ENCODE measurements around the gene WBP2NL. TPM values are rescaled to one million over a fixed set of nuclear protein-coding genes. Genes with fewer than 3 reads are reported as not detected.

WBP2NL gene
- total RNA-seq, 1 donor from 2014 or later: not detected

DNA sequence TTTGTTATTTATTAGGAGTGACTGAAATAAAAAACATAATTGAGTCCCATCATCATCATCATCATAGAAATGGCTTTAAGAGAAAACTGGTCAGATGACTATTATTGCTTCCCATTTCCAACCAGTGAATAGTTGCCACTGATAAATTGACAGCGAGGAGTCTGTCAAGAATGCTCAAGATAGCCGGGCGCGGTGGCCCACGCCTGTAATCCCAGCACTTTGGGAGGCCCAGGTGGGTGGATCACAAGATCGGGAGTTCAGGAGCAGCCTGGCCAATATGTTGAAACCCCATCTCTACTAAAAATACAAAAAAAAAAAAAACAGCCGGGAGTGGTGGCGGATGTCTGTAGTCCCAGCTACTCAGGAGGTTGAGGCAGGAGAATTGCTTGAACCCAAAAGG lies 1.9 kb downstream of the WBP2NL start:
- no peak overlapping the region for H2AFZ ChIP-seq (replicated peaks)
- H3K36me3 Mint-ChIP-seq: peaks cover 15% of the 10 kb centered on the region
- TF ChIP-seq EZH2 (IDR thresholded peaks at IDR 0.05) (no peak), EZH2phosphoT487 (IDR thresholded peaks at IDR 0.05) (no peak), CTCF (IDR thresholded peaks at IDR 0.05) (no peak)
- H3F3A ChIP-seq (ENCODE audit: low read depth): no peaks in the 10 kb centered on the region
- no peaks in the 10 kb centered on the region for H4K20me1 ChIP-seq (ENCODE audit: low read depth)
- no peak overlapping the region for H3K4me3 Mint-ChIP-seq
- no peaks in the 10 kb centered on the region for H3K36me3 ChIP-seq
- no peak overlapping the region for H3K27ac Mint-ChIP-seq
- H3K4me2 ChIP-seq: no peak overlapping the region
- H3K4me3 ChIP-seq: no peak overlapping the region
- H3K27me3 Mint-ChIP-seq (ENCODE audit: insufficient read depth, low read depth): peaks cover 2% of the 10 kb centered on the region
- DNase-seq (ENCODE audit: low spot score): no peak
- H3K27ac ChIP-seq: no peak overlapping the region
- no peaks in the 10 kb centered on the region for H3K79me2 ChIP-seq (ENCODE audit: low read depth)
- peaks cover 8% of the 10 kb centered on the region for H3K4me1 Mint-ChIP-seq
- H3K9me3 Mint-ChIP-seq: no peaks in the 10 kb centered on the region
- H3K9ac ChIP-seq: no peak overlapping the region
- peaks cover 8% of the 10 kb centered on the region for H3K27me3 ChIP-seq
- no peaks in the 10 kb centered on the region for H3K9me3 ChIP-seq (ENCODE audit: low read depth)
- no peaks in the 10 kb centered on the region for H3K4me1 ChIP-seq

DNA sequence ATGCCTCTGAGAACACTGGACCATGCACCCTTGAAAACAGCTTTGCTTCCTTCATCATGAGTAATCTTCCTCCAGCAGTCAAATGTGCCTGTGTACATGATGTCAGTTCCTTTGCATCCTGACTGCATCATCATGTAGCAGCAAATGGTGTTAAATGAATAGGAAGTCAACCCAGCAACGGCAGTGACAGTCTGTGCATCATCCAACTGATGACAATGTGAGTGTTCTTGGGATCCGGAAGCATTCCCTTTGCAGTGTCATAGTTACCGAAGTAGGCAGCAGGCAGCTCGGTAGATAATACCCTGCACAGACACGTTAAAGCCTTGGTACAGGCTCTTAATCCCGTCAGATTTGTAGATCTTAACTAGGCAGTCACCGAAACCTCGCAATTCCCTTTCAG lies 2.5 kb downstream of the WBP2NL start:
- peaks cover 15% of the 10 kb centered on the region for H3K36me3 Mint-ChIP-seq
- Histone ChIP-seq H2AFZ (replicated peaks) (no peak overlapping the region), H4K20me1 (ENCODE audit: low read depth) (no peaks in the 10 kb centered on the region), H3K36me3 (no peaks in the 10 kb centered on the region), H3K4me2 (no peak overlapping the region), H3K4me3 (no peak overlapping the region), H3K79me2 (ENCODE audit: low read depth) (no peaks in the 10 kb centered on the region), H3F3A (ENCODE audit: low read depth) (no peaks in the 10 kb centered on the region), H3K27ac (no peak overlapping the region), H3K27me3 (peaks cover 8% of the 10 kb centered on the region), H3K9ac (no peak overlapping the region), H3K9me3 (ENCODE audit: low read depth) (no peaks in the 10 kb centered on the region), H3K4me1 (no peaks in the 10 kb centered on the region)
- H3K27ac Mint-ChIP-seq: peak overlapping the region; percentile 17
- H3K4me3 Mint-ChIP-seq: no peak overlapping the region
- TF ChIP-seq EZH2 (IDR thresholded peaks at IDR 0.05) (no peak), CTCF (IDR thresholded peaks at IDR 0.05) (no peak), EZH2phosphoT487 (IDR thresholded peaks at IDR 0.05) (no peak)
- H3K9me3 Mint-ChIP-seq: no peaks in the 10 kb centered on the region
- DNase-seq (ENCODE audit: low spot score): no peak
- H3K27me3 Mint-ChIP-seq (ENCODE audit: insufficient read depth, low read depth): peaks cover 2% of the 10 kb centered on the region
- H3K4me1 Mint-ChIP-seq: peaks cover 8% of the 10 kb centered on the region

DNA sequence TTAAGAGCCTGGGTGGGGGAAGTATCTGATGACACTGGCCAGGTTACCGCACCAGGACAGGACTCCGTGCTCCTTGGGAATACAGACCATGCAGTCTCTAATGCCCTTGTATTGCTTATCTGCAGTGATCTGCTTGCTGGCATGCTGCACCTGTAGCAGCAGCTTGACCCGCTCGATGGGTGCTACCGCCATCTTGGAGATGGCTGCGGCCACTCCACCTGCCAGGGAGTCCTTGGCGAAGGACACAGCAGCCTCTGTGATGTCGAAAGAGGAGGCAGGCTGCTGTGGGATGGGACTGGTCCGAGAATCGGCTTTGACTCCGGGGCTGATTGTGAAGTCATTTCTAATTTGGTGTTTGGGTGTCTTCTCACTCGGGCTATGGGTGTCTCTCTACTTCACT lies 3.1 kb downstream of the WBP2NL start:
- no peak overlapping the region for H3K4me3 ChIP-seq
- H3K9ac ChIP-seq: no peak overlapping the region
- H3K4me1 ChIP-seq: no peaks in the 10 kb centered on the region
- H3K27me3 ChIP-seq: peaks cover 8% of the 10 kb centered on the region
- H3F3A ChIP-seq (ENCODE audit: low read depth): no peaks in the 10 kb centered on the region
- H3K36me3 Mint-ChIP-seq: peaks cover 15% of the 10 kb centered on the region
- H3K79me2 ChIP-seq (ENCODE audit: low read depth): no peaks in the 10 kb centered on the region
- no peaks in the 10 kb centered on the region for H4K20me1 ChIP-seq (ENCODE audit: low read depth)
- no peaks in the 10 kb centered on the region for H3K36me3 ChIP-seq
- no peaks in the 10 kb centered on the region for H3K9me3 Mint-ChIP-seq
- DNase-seq (ENCODE audit: low spot score): no peak
- peaks cover 8% of the 10 kb centered on the region for H3K4me1 Mint-ChIP-seq
- no peak overlapping the region for H3K27ac Mint-ChIP-seq
- no peaks in the 10 kb centered on the region for H3K9me3 ChIP-seq (ENCODE audit: low read depth)
- no peak overlapping the region for H3K4me3 Mint-ChIP-seq
- no peak overlapping the region for H3K4me2 ChIP-seq
- H3K27me3 Mint-ChIP-seq (ENCODE audit: insufficient read depth, low read depth): peaks cover 4% of the 10 kb centered on the region
- TF ChIP-seq EZH2 (IDR thresholded peaks at IDR 0.05) (no peak), CTCF (IDR thresholded peaks at IDR 0.05) (no peak), EZH2phosphoT487 (IDR thresholded peaks at IDR 0.05) (no peak)
- no peak overlapping the region for H2AFZ ChIP-seq (replicated peaks)
- no peak overlapping the region for H3K27ac ChIP-seq

Data from neural progenitor cell (in vitro differentiated cells).